ENCODE measurements around the gene RUSF1. TPM values are rescaled to one million over a fixed set of nuclear protein-coding genes. Genes with fewer than 3 reads are reported as not detected.

Gene RUSF1
- total and polyA plus RNA-seq, 10 of the 15 experiments (the other 5 are each of a cell fraction or from before 2014, with no cell fraction given), result 0.20 to 46.3 (median 29.7) TPM

- TF ChIP-seq CUX1 (IDR thresholded peaks at IDR 0.05; ENCODE audit: insufficient replicate concordance, low read depth, low read length) (no peak), NR2C2 (IDR thresholded peaks at IDR 0.05; ENCODE audit: borderline replicate concordance, control insufficient read depth, insufficient read length, low read depth) (no peak), TAF1 (IDR thresholded peaks at IDR 0.05; ENCODE audit: borderline replicate concordance, low read depth, low read length) (peak; percentile 83; the same call in 1 of the 2 replicates), ZZZ3 (IDR thresholded peaks at IDR 0.05; ENCODE audit: control insufficient read depth, insufficient read length, low read depth) (no peak), SMARCA5 (IDR thresholded peaks at IDR 0.05) (peak; percentile 80), SUPT20H (IDR thresholded peaks at IDR 0.05; ENCODE audit: borderline replicate concordance, control insufficient read depth, low read depth, low read length) (no peak), CHD1 (IDR thresholded peaks at IDR 0.05; ENCODE audit: low read depth, low read length) (no peak), YY1 (IDR thresholded peaks at IDR 0.05; ENCODE audit: low read depth, low read length) (peak; percentile 93), ZNF217 (IDR thresholded peaks at IDR 0.05) (no peak), POLR2AphosphoS5 (IDR thresholded peaks at IDR 0.05; ENCODE audit: low read length) (peak; percentile 92; the same call in 1 of the 2 replicates), POLR2A (IDR thresholded peaks at IDR 0.05; ENCODE audit: low read depth, low read length) (peak; percentile 95), RCOR1 (conservative IDR thresholded peaks at IDR 0.05; ENCODE audit: low read depth, low read length) (peak; percentile 74; the same call in 1 of the 2 replicates), CBFB (IDR thresholded peaks at IDR 0.05; ENCODE audit: low read depth) (peak; percentile 69; the same call in 1 of the 2 replicates), ASH2L (IDR thresholded peaks at IDR 0.05; ENCODE audit: borderline replicate concordance, low read depth) (no peak), IKZF1 (conservative IDR thresholded peaks at IDR 0.05) (peak; percentile 74), ZNF622 (IDR thresholded peaks at IDR 0.05) (no peak), RBBP5 (conservative IDR thresholded peaks at IDR 0.05) (no peak)
- TF ChIP-seq, protein P1, sequence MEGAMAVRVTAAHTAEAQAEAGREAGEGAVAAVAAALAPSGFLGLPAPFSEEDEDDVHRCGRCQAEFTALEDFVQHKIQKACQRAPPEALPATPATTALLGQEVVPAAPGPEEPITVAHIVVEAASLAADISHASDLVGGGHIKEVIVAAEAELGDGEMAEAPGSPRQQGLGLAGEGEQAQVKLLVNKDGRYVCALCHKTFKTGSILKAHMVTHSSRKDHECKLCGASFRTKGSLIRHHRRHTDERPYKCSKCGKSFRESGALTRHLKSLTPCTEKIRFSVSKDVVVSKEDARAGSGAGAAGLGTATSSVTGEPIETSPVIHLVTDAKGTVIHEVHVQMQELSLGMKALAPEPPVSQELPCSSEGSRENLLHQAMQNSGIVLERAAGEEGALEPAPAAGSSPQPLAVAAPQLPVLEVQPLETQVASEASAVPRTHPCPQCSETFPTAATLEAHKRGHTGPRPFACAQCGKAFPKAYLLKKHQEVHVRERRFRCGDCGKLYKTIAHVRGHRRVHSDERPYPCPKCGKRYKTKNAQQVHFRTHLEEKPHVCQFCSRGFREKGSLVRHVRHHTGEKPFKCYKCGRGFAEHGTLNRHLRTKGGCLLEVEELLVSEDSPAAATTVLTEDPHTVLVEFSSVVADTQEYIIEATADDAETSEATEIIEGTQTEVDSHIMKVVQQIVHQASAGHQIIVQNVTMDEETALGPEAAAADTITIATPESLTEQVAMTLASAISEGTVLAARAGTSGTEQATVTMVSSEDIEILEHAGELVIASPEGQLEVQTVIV (IDR thresholded peaks at IDR 0.05; ENCODE audit: borderline replicate concordance, partially characterized antibody), result peak; percentile 63
- TF ChIP-seq, protein P2, sequence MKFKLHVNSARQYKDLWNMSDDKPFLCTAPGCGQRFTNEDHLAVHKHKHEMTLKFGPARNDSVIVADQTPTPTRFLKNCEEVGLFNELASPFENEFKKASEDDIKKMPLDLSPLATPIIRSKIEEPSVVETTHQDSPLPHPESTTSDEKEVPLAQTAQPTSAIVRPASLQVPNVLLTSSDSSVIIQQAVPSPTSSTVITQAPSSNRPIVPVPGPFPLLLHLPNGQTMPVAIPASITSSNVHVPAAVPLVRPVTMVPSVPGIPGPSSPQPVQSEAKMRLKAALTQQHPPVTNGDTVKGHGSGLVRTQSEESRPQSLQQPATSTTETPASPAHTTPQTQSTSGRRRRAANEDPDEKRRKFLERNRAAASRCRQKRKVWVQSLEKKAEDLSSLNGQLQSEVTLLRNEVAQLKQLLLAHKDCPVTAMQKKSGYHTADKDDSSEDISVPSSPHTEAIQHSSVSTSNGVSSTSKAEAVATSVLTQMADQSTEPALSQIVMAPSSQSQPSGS (IDR thresholded peaks at IDR 0.05; ENCODE audit: low read length), result peak; percentile 18; the same call in 1 of the 2 replicates
- TF ChIP-seq, protein P3, sequence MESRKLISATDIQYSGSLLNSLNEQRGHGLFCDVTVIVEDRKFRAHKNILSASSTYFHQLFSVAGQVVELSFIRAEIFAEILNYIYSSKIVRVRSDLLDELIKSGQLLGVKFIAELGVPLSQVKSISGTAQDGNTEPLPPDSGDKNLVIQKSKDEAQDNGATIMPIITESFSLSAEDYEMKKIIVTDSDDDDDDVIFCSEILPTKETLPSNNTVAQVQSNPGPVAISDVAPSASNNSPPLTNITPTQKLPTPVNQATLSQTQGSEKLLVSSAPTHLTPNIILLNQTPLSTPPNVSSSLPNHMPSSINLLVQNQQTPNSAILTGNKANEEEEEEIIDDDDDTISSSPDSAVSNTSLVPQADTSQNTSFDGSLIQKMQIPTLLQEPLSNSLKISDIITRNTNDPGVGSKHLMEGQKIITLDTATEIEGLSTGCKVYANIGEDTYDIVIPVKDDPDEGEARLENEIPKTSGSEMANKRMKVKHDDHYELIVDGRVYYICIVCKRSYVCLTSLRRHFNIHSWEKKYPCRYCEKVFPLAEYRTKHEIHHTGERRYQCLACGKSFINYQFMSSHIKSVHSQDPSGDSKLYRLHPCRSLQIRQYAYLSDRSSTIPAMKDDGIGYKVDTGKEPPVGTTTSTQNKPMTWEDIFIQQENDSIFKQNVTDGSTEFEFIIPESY (IDR thresholded peaks at IDR 0.05), result no peak
Observed at GRCh38 chr16:31507929-31508705, at the start of gene RUSF1 (continued).

Data from GM12878 (cell line).